Fibroblast of skin of left quadriceps (primary cell): Measurements from ENCODE around the gene HS6ST3.

Experiments
- DNase-seq, 2 experiments: peaks; one replicate each; pipeline ENCODE4 v3.0.0-alpha.2; 2013; ENCODE audit warnings: low read depth in 2 of 2

HS6ST3 gene

GRCh38 chr13:96199315-96199714 is 109.4 kb downstream of the HS6ST3 start:
- DNase-seq: no peak

- no peak for DNase-seq
Measured at GRCh38 chr13:96200810-96201209, 110.9 kb downstream of the HS6ST3 start.

DNA sequence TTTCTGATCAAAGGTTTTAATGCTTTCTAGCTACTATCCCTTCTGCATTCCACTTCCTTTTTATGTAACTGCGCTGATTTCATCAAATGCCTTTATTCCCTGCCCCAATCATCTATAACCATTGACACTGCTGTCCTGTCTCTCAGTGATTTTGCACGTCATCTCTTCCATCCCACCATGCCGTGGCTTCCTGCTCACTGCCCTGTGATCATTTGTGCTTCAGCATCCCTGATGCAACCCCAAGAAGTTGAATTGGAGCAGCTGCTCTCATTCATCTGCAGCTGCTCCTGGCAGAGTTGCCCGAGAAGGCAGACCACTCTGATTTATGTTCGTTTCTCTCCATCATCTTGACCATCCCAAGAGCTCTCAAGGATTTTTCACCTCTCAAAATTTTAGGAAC is 112.4 kb downstream of the HS6ST3 start:
- no peak for DNase-seq

GRCh38 chr13:96203471-96203870 is 113.6 kb downstream of the HS6ST3 start:
- DNase-seq: no peak

GRCh38 chr13:96214824-96215445 is 125.0 kb downstream of the HS6ST3 start:
- no peak for DNase-seq

- DNase-seq: no peak
Measured at GRCh38 chr13:96216543-96216942, 126.6 kb downstream of the HS6ST3 start.

GRCh38 chr13:96218475-96218874 is 128.6 kb downstream of the HS6ST3 start:
- no peak for DNase-seq

- no peak for DNase-seq
Measured at GRCh38 chr13:96221471-96221870, 131.6 kb downstream of the HS6ST3 start.

GRCh38 chr13:96223231-96223630 is 133.3 kb downstream of the HS6ST3 start:
- DNase-seq: no peak

- no peak for DNase-seq
Measured at GRCh38 chr13:96229356-96229755, 139.4 kb downstream of the HS6ST3 start.

- DNase-seq: no peak
Measured at GRCh38 chr13:96238241-96238640, 148.3 kb downstream of the HS6ST3 start.

DNA sequence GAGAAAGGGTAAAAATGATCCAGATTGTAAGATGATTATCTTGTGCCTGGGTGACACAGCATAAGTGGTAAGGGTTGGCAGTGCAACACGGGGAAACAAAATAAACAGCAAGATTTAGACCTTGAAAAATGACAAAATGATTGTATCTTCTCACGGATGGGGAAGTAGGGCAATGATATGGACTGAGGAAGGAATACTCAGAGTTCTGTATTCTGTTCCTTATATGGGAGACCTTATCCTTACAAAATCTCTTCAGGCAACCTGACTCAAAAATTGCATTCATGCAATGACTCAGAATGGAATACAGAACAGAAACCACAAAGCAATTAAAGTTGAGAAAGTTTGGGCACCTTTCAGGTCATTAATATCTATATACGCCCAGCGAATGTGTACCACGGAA is 149.0 kb downstream of the HS6ST3 start:
- no peak for DNase-seq

- DNase-seq: no peak
Measured at GRCh38 chr13:96243376-96243775, 153.5 kb downstream of the HS6ST3 start.

- no peak for DNase-seq
Measured at GRCh38 chr13:96248103-96248502, 158.2 kb downstream of the HS6ST3 start.

DNA sequence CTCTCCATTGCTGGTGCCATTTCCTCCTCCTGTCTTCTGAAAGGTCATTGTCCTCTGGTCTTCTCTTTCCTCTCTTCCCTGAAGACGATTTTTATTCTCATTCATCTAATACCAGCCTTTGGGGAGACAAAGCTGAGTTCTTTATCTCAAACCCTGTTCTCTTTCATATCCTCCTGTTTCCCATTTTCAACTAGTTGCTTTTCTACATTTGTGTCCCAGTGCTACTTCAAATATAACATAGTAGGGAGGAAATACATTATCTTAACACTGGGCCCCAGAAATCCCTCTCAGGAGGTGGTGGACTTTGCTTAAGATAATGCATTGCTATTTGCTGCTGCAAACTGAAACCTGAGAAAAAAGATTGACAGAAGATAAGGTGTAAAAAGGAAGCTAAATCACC is 159.1 kb downstream of the HS6ST3 start:
- DNase-seq: no peak

GRCh38 chr13:96252903-96253302 is 163.0 kb downstream of the HS6ST3 start:
- DNase-seq: no peak

GRCh38 chr13:96273196-96273595 is 183.3 kb downstream of the HS6ST3 start:
- DNase-seq: no peak

- no peak for DNase-seq
Measured at GRCh38 chr13:96274046-96274445, 184.1 kb downstream of the HS6ST3 start.

GRCh38 chr13:96279904-96280303 is 190.0 kb downstream of the HS6ST3 start:
- no peak for DNase-seq

- no peak for DNase-seq
Measured at GRCh38 chr13:96284971-96285370, 195.1 kb downstream of the HS6ST3 start.

DNA sequence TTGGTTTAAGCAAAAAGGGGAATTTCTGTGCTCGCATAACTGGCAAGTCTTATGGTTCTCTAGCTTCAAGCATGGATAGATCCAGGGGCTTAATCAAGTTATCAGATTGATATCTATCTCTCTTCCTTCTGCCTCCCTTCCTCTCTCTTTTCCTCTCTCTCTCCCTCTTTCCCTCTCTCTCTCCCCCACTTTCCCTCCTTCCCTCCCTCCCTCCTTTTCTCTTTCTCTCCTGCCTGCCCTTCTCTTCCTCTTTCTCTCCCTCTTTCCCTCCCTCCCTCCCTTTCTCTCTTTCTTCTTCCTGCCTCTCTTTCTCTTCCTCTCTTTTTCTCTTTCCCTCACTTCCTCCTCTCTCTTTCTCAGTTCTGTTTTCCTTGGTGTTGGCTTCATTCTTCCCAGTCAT is 195.8 kb downstream of the HS6ST3 start:
- DNase-seq: no peak

GRCh38 chr13:96294930-96295881 is 205.3 kb downstream of the HS6ST3 start:
- DNase-seq: no peak

DNA sequence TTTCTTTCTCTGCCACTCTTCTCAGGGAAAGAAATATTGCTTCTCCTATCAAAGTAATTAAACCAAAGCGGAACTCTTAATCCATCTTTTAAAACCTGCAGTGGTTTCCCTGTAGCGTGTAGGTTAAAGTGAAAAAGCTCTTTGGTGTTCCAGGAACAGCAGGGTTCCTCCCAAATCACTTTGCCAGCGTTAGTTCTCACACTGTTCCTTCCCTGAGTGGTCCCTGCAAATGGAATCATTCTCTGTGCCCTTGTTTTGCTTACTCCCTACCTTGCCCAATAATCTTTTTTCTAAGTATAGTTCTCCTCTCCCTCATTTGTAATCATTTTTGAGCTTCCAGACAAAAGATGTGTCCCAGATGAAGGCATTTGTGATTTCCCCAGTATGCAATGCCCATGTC is 207.5 kb downstream of the HS6ST3 start:
- DNase-seq: no peak
